ENCODE measurements around the gene RAB27B.

GRCh38 chr18:54794823-54795222, 33.5 kb upstream of the RAB27B start:
- TF ChIP-seq CTCF (IDR thresholded peaks at IDR 0.05) (no peak), POLR2A (IDR thresholded peaks at IDR 0.05) (no peak), POLR2AphosphoS5 (IDR thresholded peaks at IDR 0.05) (no peak), EP300 (IDR thresholded peaks at IDR 0.05) (no peak)
